NT2/D1 (cell line): Measurements from ENCODE around the gene CYB561.

Experiments
- YY1 ChIP-seq: IDR thresholded peaks from 2 replicates; pipeline ENCODE4 v1.6.1; 2011; ENCODE audit not compliant: insufficient read length, insufficient read depth
- ZNF274 ChIP-seq: IDR thresholded peaks from 2 replicates; pipeline ENCODE4 v1.6.1; 2011; ENCODE audit warnings: mild to moderate bottlenecking, low read depth, low read length

GRCh38 chr17:63433746-63434591, 12.1 kb downstream of the CYB561 start:
- TF ChIP-seq ZNF274 = no peak
- no peak for TF ChIP-seq YY1
